GM19463 (cell line): ENCODE data around the gene RGS19.

ENCODE experiments used
- ATAC-seq: cut with Tn5 transposase; IDR thresholded peaks from one replicate; pipeline ENCODE4 v1.9.1; 2021; ENCODE audit warnings: mild to moderate bottlenecking, moderate library complexity; ENCODE audit not compliant: unreplicated experiment

The RGS19 gene

GRCh38 chr20:64065062-64065973 lies 14.0 kb downstream of the RGS19 start:
- no peak for ATAC-seq

GRCh38 chr20:64064145-64064698 lies 15.1 kb downstream of the RGS19 start:
- no peak for ATAC-seq

GRCh38 chr20:64063389-64064144 lies 15.8 kb downstream of the RGS19 start:
- no peak for ATAC-seq

- ATAC-seq, result peak; percentile 76
Measured at GRCh38 chr20:64062596-64063388, 16.5 kb downstream of the RGS19 start, which contains the start of gene TCEA2. Gene TCEA2 (plus strand): TSS chr20:64063198. CDS start chr20:64063313, 115 bp downstream.

GRCh38 chr20:64062276-64062595 lies 17.1 kb downstream of the RGS19 start:
- ATAC-seq, result no peak

- no peak for ATAC-seq
Measured at GRCh38 chr20:64058536-64058935, 20.8 kb downstream of the RGS19 start.

- no peak for ATAC-seq
Measured at GRCh38 chr20:64057628-64058498, 21.5 kb downstream of the RGS19 start.

- peak; percentile 39 for ATAC-seq
Measured at GRCh38 chr20:64056889-64057627, 22.3 kb downstream of the RGS19 start.

GRCh38 chr20:64056639-64056888 lies 22.8 kb downstream of the RGS19 start:
- ATAC-seq, result no peak

- no peak for ATAC-seq
Measured at GRCh38 chr20:64055893-64056638, 23.3 kb downstream of the RGS19 start.

GRCh38 chr20:64055396-64055892 lies 23.9 kb downstream of the RGS19 start:
- ATAC-seq, result no peak

- no peak for ATAC-seq
Measured at GRCh38 chr20:64053841-64054661, 25.3 kb downstream of the RGS19 start.

- no peak for ATAC-seq
Measured at GRCh38 chr20:64052987-64053840, 26.1 kb downstream of the RGS19 start.

- no peak for ATAC-seq
Measured at GRCh38 chr20:64052326-64052722, 27.0 kb downstream of the RGS19 start.

- no peak for ATAC-seq
Measured at GRCh38 chr20:64051561-64052325, 27.6 kb downstream of the RGS19 start.

- ATAC-seq, result no peak
Measured at GRCh38 chr20:64051033-64051452, 28.3 kb downstream of the RGS19 start.
